ENCODE measurements around the gene PSME2.

DNA sequence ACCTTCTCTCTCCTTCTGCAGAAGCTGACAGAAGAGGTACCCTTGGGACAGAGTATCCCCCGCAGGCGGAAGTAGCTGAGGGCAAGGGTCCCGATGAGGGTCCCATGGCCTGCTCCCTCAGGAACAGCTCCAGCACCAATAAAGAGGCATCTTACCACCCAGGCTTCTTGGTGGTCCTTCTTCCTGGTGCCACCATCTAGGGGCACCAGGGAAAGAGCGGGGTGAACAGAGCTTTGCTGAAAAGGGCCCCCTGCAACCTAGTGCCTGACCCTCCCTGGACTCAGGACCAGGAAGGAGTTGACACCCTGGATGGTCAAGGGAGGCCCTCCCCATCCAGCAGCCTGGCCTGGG is 14.1 kb upstream of the PSME2 start:
- TF ChIP-seq, protein P1, sequence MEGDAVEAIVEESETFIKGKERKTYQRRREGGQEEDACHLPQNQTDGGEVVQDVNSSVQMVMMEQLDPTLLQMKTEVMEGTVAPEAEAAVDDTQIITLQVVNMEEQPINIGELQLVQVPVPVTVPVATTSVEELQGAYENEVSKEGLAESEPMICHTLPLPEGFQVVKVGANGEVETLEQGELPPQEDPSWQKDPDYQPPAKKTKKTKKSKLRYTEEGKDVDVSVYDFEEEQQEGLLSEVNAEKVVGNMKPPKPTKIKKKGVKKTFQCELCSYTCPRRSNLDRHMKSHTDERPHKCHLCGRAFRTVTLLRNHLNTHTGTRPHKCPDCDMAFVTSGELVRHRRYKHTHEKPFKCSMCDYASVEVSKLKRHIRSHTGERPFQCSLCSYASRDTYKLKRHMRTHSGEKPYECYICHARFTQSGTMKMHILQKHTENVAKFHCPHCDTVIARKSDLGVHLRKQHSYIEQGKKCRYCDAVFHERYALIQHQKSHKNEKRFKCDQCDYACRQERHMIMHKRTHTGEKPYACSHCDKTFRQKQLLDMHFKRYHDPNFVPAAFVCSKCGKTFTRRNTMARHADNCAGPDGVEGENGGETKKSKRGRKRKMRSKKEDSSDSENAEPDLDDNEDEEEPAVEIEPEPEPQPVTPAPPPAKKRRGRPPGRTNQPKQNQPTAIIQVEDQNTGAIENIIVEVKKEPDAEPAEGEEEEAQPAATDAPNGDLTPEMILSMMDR (IDR thresholded peaks at IDR 0.05; ENCODE audit: poor library complexity), result no peak
- TF ChIP-seq EZH2 (IDR thresholded peaks at IDR 0.05; ENCODE audit: borderline replicate concordance) (no peak), EZH2phosphoT487 (IDR thresholded peaks at IDR 0.05; ENCODE audit: low read depth, severe bottlenecking, unreplicated experiment) (no peak)

All from hepatocyte (in vitro differentiated cells).